GM23338 (cell line): ENCODE results near the gene STRA6. TPM values are rescaled to one million over a fixed set of nuclear protein-coding genes. Genes with fewer than 3 reads are reported as not detected.

Experiments used
- ATAC-seq: fragments of 200-7000 bp; cut with Tn5 transposase; 3 replicates; pipeline ENCODE4 v1.9.1; 2020
- DNase-seq: peaks from one replicate; pipeline ENCODE4 v3.0.0-alpha.2; 2015; ENCODE audit warnings: low spot score
- H2AFZ ChIP-seq: fragments of 200-600 bp; sonication (generic); 2 replicates; pipeline ENCODE4 v1.8.0; 2016; ENCODE audit warnings: antibody characterized with exemption, mild to moderate bottlenecking, moderate library complexity
- H3F3A ChIP-seq: fragments of 200-600 bp; sonication (generic); replicated peaks from 2 replicates; pipeline ENCODE4 v1.8.0; 2017; ENCODE audit warnings: antibody characterized with exemption, mixed run types, low read depth
- H3K27ac ChIP-seq: fragments of 200-600 bp; sonication (generic); 2 replicates; pipeline ENCODE4 v1.6.1; 2016; ENCODE audit warnings: low read depth
- H3K27me3 ChIP-seq: fragments of 200-600 bp; sonication (generic); 2 replicates; pipeline ENCODE4 v1.8.0; 2016; ENCODE audit warnings: mild to moderate bottlenecking, mixed run types, moderate library complexity; ENCODE audit not compliant: insufficient read depth
- H3K36me3 ChIP-seq: fragments of 200-600 bp; sonication (generic); 2 replicates; pipeline ENCODE4 v1.8.0; 2016; ENCODE audit warnings: mild to moderate bottlenecking; ENCODE audit not compliant: insufficient read depth
- H3K4me1 ChIP-seq: fragments of 200-600 bp; sonication (generic); 2 replicates; pipeline ENCODE4 v1.8.0; 2016; ENCODE audit warnings: mild to moderate bottlenecking, moderate library complexity; ENCODE audit not compliant: insufficient read depth
- H3K4me2 ChIP-seq: fragments of 200-600 bp; sonication (generic); 2 replicates; pipeline ENCODE4 v1.7.1; 2017; ENCODE audit warnings: mixed run types
- H3K4me3 ChIP-seq: fragments of 200-600 bp; sonication (generic); 2 replicates; pipeline ENCODE4 v1.6.1; 2016; ENCODE audit warnings: mixed run types
- H3K79me2 ChIP-seq: fragments of 200-600 bp; sonication (generic); replicated peaks from 2 replicates; pipeline ENCODE4 v1.8.0; 2017; ENCODE audit warnings: mild to moderate bottlenecking; ENCODE audit not compliant: insufficient read depth
- H3K9me2 ChIP-seq: fragments of 200-600 bp; sonication (generic); 2 replicates; pipeline ENCODE4 v1.8.0; 2017; ENCODE audit not compliant: insufficient read depth
- H4K20me1 ChIP-seq: fragments of 200-600 bp; sonication (generic); replicated peaks from 2 replicates; pipeline ENCODE4 v1.8.0; 2017; ENCODE audit warnings: mild to moderate bottlenecking; ENCODE audit not compliant: insufficient read depth
- H3K27ac Mint-ChIP-seq: 2 replicates; pipeline ENCODE4 v1.8.0; 2020; ENCODE audit warnings: inconsistent platforms, mild to moderate bottlenecking, moderate library complexity, mixed read lengths
- H3K27me3 Mint-ChIP-seq: 3 replicates; pipeline ENCODE4 v1.8.0; 2022; ENCODE audit warnings: low read depth, mild to moderate bottlenecking, moderate library complexity, mixed read lengths, inconsistent platforms; ENCODE audit not compliant: insufficient read depth, poor library complexity
- H3K36me3 Mint-ChIP-seq: 3 replicates; pipeline ENCODE4 v1.8.0; 2021; ENCODE audit warnings: low read depth, mild to moderate bottlenecking, inconsistent platforms, moderate library complexity, mixed read lengths
- H3K4me1 Mint-ChIP-seq: 3 replicates; pipeline ENCODE4 v1.8.0; 2020; ENCODE audit warnings: mild to moderate bottlenecking, inconsistent platforms, mixed read lengths
- H3K4me3 Mint-ChIP-seq: 3 replicates; pipeline ENCODE4 v1.8.0; 2021; ENCODE audit warnings: moderate library complexity, mild to moderate bottlenecking, inconsistent platforms, mixed read lengths
- H3K9me3 Mint-ChIP-seq: 3 replicates; pipeline ENCODE4 v1.8.0; 2020; ENCODE audit warnings: moderate library complexity, mild to moderate bottlenecking, inconsistent platforms, mixed read lengths
- CREB1 ChIP-seq: fragments of 250-450 bp; sonication (Bioruptor Pico); IDR thresholded peaks from 2 replicates; pipeline ENCODE4 v1.5.0; 2020; ENCODE audit warnings: low read depth, mild to moderate bottlenecking, moderate library complexity
- CTCF ChIP-seq, 2 experiments: fragments of 200-600 bp in 1 of 2; sonication (generic) in 1 of 2; conservative IDR thresholded peaks; 2 replicates each; pipeline versions ENCODE4 v1.5.1 to v1.6.1; 2016 to 2017; ENCODE audit warnings: antibody characterized with exemption in 2 of 2, low read depth in 2 of 2, mild to moderate bottlenecking in 2 of 2, moderate library complexity in 1 of 2
- ETS1 ChIP-seq: IDR thresholded peaks from 2 replicates; pipeline ENCODE4 v1.6.1; 2016; ENCODE audit warnings: antibody characterized with exemption
- EZH2 ChIP-seq: fragments of 200-600 bp; sonication (generic); IDR thresholded peaks from one replicate; pipeline ENCODE4 v1.8.0; 2017; ENCODE audit warnings: antibody characterized with exemption, mild to moderate bottlenecking, low read depth; ENCODE audit not compliant: unreplicated experiment
- EZH2phosphoT487 ChIP-seq: fragments of 200-600 bp; sonication (generic); IDR thresholded peaks from one replicate; pipeline ENCODE4 v1.8.1; 2018; ENCODE audit warnings: antibody characterized with exemption; ENCODE audit not compliant: unreplicated experiment
- JUNB ChIP-seq: IDR thresholded peaks from one replicate; pipeline ENCODE4 v1.6.1; 2016; ENCODE audit warnings: antibody characterized with exemption; ENCODE audit not compliant: unreplicated experiment
- NANOG ChIP-seq: IDR thresholded peaks from 2 replicates; pipeline ENCODE4 v1.6.1; 2016; ENCODE audit warnings: antibody characterized with exemption, borderline replicate concordance
- POLR2AphosphoS5 ChIP-seq: IDR thresholded peaks from 2 replicates; pipeline ENCODE4 v1.6.1; 2016; ENCODE audit warnings: antibody characterized with exemption, low read depth
- REST ChIP-seq: IDR thresholded peaks from one replicate; pipeline ENCODE4 v1.6.1; 2018; ENCODE audit warnings: antibody characterized with exemption; ENCODE audit not compliant: unreplicated experiment
- STAT1 ChIP-seq: IDR thresholded peaks from one replicate; pipeline ENCODE4 v1.6.1; 2016; ENCODE audit warnings: antibody characterized with exemption; ENCODE audit not compliant: unreplicated experiment
- ZNF114 ChIP-seq: fragments of 250-450 bp; sonication (Bioruptor Pico); IDR thresholded peaks from 2 replicates; pipeline ENCODE4 v1.5.0; 2020; ENCODE audit warnings: mild to moderate bottlenecking, moderate library complexity
- ZNF331 ChIP-seq: fragments of 250-450 bp; sonication (Bioruptor Pico); IDR thresholded peaks from 2 replicates; pipeline ENCODE4 v1.5.0; 2020; ENCODE audit warnings: low read depth, mild to moderate bottlenecking, moderate library complexity
- ZNF462 ChIP-seq: fragments of 250-450 bp; sonication (Bioruptor Pico); IDR thresholded peaks from 2 replicates; pipeline ENCODE4 v1.5.0; 2020; ENCODE audit warnings: mild to moderate bottlenecking, moderate library complexity
- polyA plus RNA-seq: library from polyadenylated mRNA; unstranded; fragments of >200 nt; fragmentation: Nextera tagmentation; extraction: Ambion mirVana; gene quantifications from 2 replicates; pipeline ENCODE4 v1.2.1, GENCODE V29; 2016
- total RNA-seq: library from RNA; depleted of rRNA; stranded (reverse); fragments of >200 nt; shearing (Covaris generic); gene quantifications from 2 replicates; pipeline ENCODE4 v1.2.3, GENCODE V29; 2014

The STRA6 gene
- total and polyA plus RNA-seq, 2 experiments from 2014 or later, result 8.2 to 9.9 TPM

- Mint-ChIP-seq H3K4me3 (no peak overlapping the region), H3K36me3 (no peaks in the 10 kb centered on the region; the same call in 2 of the 3 replicates), H3K9me3 (no peaks in the 10 kb centered on the region; the same call in 2 of the 3 replicates), H3K27me3 (peaks cover 58% of the 10 kb centered on the region), H3K4me1 (peaks cover 57% of the 10 kb centered on the region), H3K27ac (no peak overlapping the region)
- no peaks in the 10 kb centered on the region for H3K36me3 ChIP-seq
- no peak overlapping the region for H3K4me3 ChIP-seq
- no peak for DNase-seq
- H3K27me3 ChIP-seq, result peaks cover 59% of the 10 kb centered on the region
- peaks cover 55% of the 10 kb centered on the region for H3K4me1 ChIP-seq
- H3K9me2 ChIP-seq, result no peaks in the 10 kb centered on the region
- no peaks in the 10 kb centered on the region for H3K79me2 ChIP-seq
- H2AFZ ChIP-seq, result no peak overlapping the region
- ATAC-seq, result no peak
- TF ChIP-seq NANOG (no peak), ETS1 (no peak), REST (no peak), CTCF (conservative IDR thresholded peaks at IDR 0.05; ENCODE audit: low read depth in 2 of 2) (no peak), ZNF331 (CRISPR knock-in tag) (no peak), EZH2phosphoT487 (no peak), ZNF462 (no peak), CREB1 (CRISPR knock-in tag) (no peak), ZNF114 (CRISPR knock-in tag) (no peak), EZH2 (no peak), STAT1 (no peak), POLR2AphosphoS5 (no peak), JUNB (no peak)
- no peak overlapping the region for H3K27ac ChIP-seq
- H3K4me2 ChIP-seq, result no peak overlapping the region
- H3F3A ChIP-seq, result peaks cover 6% of the 10 kb centered on the region; the same call in 1 of the 2 replicates
- no peaks in the 10 kb centered on the region for H4K20me1 ChIP-seq
Observed at GRCh38 chr15:74138642-74139041, 63.9 kb downstream of the STRA6 start.
